HepG2 (cell line): ENCODE data around the gene ZGRF1. TPM values are rescaled to one million over a fixed set of nuclear protein-coding genes. Genes with fewer than 3 reads are reported as not detected.

Experiments
- ATAC-seq: fragments of 200-7000 bp; cut with Tn5 transposase; 3 replicates; pipeline ENCODE4 v1.9.1; 2020; ENCODE audit warnings: mild to moderate bottlenecking, moderate library complexity
- BruUV-seq: library from RNA; stranded (reverse); fragments of 400-500 nt; replicated peaks from 2 replicates; lab custom pipeline; 2021; lab: Mats Ljungman, UMichigan
- CTCF ChIA-PET: fragments of 300-600 bp; formaldehyde crosslinking; extraction: SDS; loops from one replicate; lab custom pipeline; 2021; ENCODE audit warnings: low total read pairs, inconsistent platforms, low intra/inter-chr PET ratio; lab: Yijun Ruan, JAX
- POLR2A ChIA-PET: fragments of 350-600 bp; sonication (Branson Sonifier 250); formaldehyde crosslinking; loops from one replicate; lab custom pipeline; 2020; ENCODE audit warnings: antibody characterized with exemption, inconsistent platforms; lab: Yijun Ruan, JAX
- DNase-seq: peaks from one replicate; pipeline ENCODE4 v3.0.0-alpha.2; 2015; ENCODE audit warnings: low spot score
- FAIRE-seq: peaks from 3 replicates; lab custom pipeline; 2011; peaks lifted over from hg19 to GRCh38; lab: Jason Lieb, UNC
- H2AFZ ChIP-seq: one replicate; pipeline ENCODE4 v1.6.1; 2011; ENCODE audit warnings: low read length, inconsistent platforms
- H3K27ac ChIP-seq: fragments of 300-600 bp; 3 replicates; pipeline ENCODE4 v1.8.0; 2011; ENCODE audit warnings: mixed run types, mild to moderate bottlenecking, mixed read lengths, low read length, inconsistent platforms; ENCODE audit not compliant: insufficient read depth; ENCODE audit errors: extremely low read length
- H3K27me3 ChIP-seq, 2 experiments: fragments of 200-600 bp in 1 of 2; 2 replicates in 1 of 2; 3 replicates in 1 of 2; pipeline versions ENCODE4 v1.6.0 to v1.8.0; 2011; ENCODE audit warnings: low read length in 2 of 2, mild to moderate bottlenecking in 2 of 2, moderate library complexity in 2 of 2, inconsistent platforms in 1 of 2; ENCODE audit not compliant: insufficient read depth in 2 of 2, control insufficient read depth in 1 of 2
- H3K36me3 ChIP-seq, 2 experiments: fragments of 200-600 bp in 1 of 2; replicated peaks in 1 of 2; 2 replicates in 1 of 2; 3 replicates in 1 of 2; pipeline versions ENCODE4 v1.5.1 to v1.8.0; 2011; ENCODE audit warnings: low read length in 2 of 2, inconsistent platforms in 1 of 2; ENCODE audit not compliant: insufficient read depth in 2 of 2, control insufficient read depth in 1 of 2
- H3K4me1 ChIP-seq: 2 replicates; pipeline ENCODE4 v1.5.1; 2012; ENCODE audit warnings: low read length, inconsistent platforms; ENCODE audit not compliant: insufficient read depth
- H3K4me2 ChIP-seq: 2 replicates; pipeline ENCODE4 v1.6.0; 2011; ENCODE audit warnings: low read depth, low read length, inconsistent platforms
- H3K4me3 ChIP-seq, 3 experiments: fragments of 200-600 bp in 1 of 3; sonication (generic), shearing (Covaris generic) in 1 of 3; replicated peaks in 1 of 3; 2 replicates each; pipeline ENCODE4 v1.5.1; 2011 to 2016; ENCODE audit warnings: low read length in 3 of 3, inconsistent platforms in 2 of 3, low read depth in 2 of 3, mild to moderate bottlenecking in 2 of 3, control low read depth in 1 of 3, mixed read lengths in 1 of 3; ENCODE audit not compliant: insufficient read depth in 1 of 3
- H3K79me2 ChIP-seq: one replicate; pipeline ENCODE4 v1.6.1; 2011; ENCODE audit warnings: low read length, inconsistent platforms; ENCODE audit not compliant: insufficient read depth
- H3K9ac ChIP-seq: 2 replicates; pipeline ENCODE4 v1.6.0; 2011; ENCODE audit warnings: mild to moderate bottlenecking, low read depth, low read length, inconsistent platforms; ENCODE audit not compliant: insufficient read depth
- H3K9me3 ChIP-seq: 2 replicates; pipeline ENCODE4 v1.5.1; 2012; ENCODE audit warnings: mild to moderate bottlenecking, low read length
- H4K20me1 ChIP-seq: 2 replicates; pipeline ENCODE4 v1.6.0; 2011; ENCODE audit warnings: inconsistent platforms, mild to moderate bottlenecking, low read length, moderate library complexity; ENCODE audit not compliant: insufficient read depth
- HHEX ChIP-seq: IDR thresholded peaks from 2 replicates; pipeline ENCODE4 v1.6.1; 2016; ENCODE audit warnings: control low read depth
- HOXA3 ChIP-seq: sonication (generic); formaldehyde crosslinking; IDR thresholded peaks from 2 replicates; pipeline ENCODE4 v1.5.0; 2020; ENCODE audit warnings: missing genetic modification reagents
- MAFG ChIP-seq: sonication (generic); formaldehyde crosslinking; IDR thresholded peaks from 2 replicates; pipeline ENCODE4 v1.5.1; 2020; ENCODE audit warnings: mild to moderate bottlenecking, missing genetic modification reagents
- NR1H2 ChIP-seq: sonication (generic); formaldehyde crosslinking; IDR thresholded peaks from 2 replicates; pipeline ENCODE4 v1.8.1; 2022; ENCODE audit warnings: low read depth, missing genetic modification reagents, borderline replicate concordance
- PCBP2 ChIP-seq: fragments of 200-400 bp; formaldehyde crosslinking; optimal IDR thresholded peaks from 2 replicates; pipeline ENCODE3; 2018; ENCODE audit warnings: low read length, low read depth; ENCODE audit not compliant: poor library complexity, severe bottlenecking
- PRDM4 ChIP-seq: sonication (generic); formaldehyde crosslinking; IDR thresholded peaks from 2 replicates; pipeline ENCODE4 v1.9.0; 2021; ENCODE audit warnings: missing genetic modification reagents, borderline replicate concordance
- REPIN1 ChIP-seq: sonication (generic); formaldehyde crosslinking; IDR thresholded peaks from 2 replicates; pipeline ENCODE4 v1.8.0; 2022; ENCODE audit warnings: missing genetic modification reagents, low read depth, mild to moderate bottlenecking, borderline replicate concordance
- SETDB1 ChIP-seq: sonication (generic); formaldehyde crosslinking; IDR thresholded peaks from 2 replicates; pipeline ENCODE4 v1.5.1; 2020; ENCODE audit warnings: missing genetic modification reagents, mild to moderate bottlenecking, borderline replicate concordance
- SRY ChIP-seq: sonication (generic); formaldehyde crosslinking; IDR thresholded peaks from 2 replicates; pipeline ENCODE4 v1.8.0; 2022; ENCODE audit warnings: mild to moderate bottlenecking, missing genetic modification reagents
- ZFP37 ChIP-seq: sonication (generic); formaldehyde crosslinking; IDR thresholded peaks from 2 replicates; pipeline ENCODE4 v1.4.0; 2020; ENCODE audit warnings: missing genetic modification reagents, borderline replicate concordance
- ZHX1 ChIP-seq: sonication (generic); formaldehyde crosslinking; IDR thresholded peaks from 2 replicates; pipeline ENCODE4 v1.8.1; 2022; ENCODE audit warnings: low read depth, mild to moderate bottlenecking, missing genetic modification reagents
- ZNF33A ChIP-seq: sonication (generic); formaldehyde crosslinking; IDR thresholded peaks from 2 replicates; pipeline ENCODE4 v1.5.1; 2020; ENCODE audit warnings: missing genetic modification reagents, mild to moderate bottlenecking, moderate library complexity, borderline replicate concordance
- ZNF431 ChIP-seq: sonication (generic); formaldehyde crosslinking; IDR thresholded peaks from 2 replicates; pipeline ENCODE4 v1.9.0; 2022; ENCODE audit warnings: missing genetic modification reagents, low read depth, mild to moderate bottlenecking, borderline replicate concordance
- ZNF577 ChIP-seq: sonication (generic); formaldehyde crosslinking; IDR thresholded peaks from 2 replicates; pipeline ENCODE4 v1.4.0; 2020; ENCODE audit warnings: mild to moderate bottlenecking, low read depth, missing genetic modification reagents, borderline replicate concordance
- in situ Hi-C: cut with HindIII; loops from 2 replicates; pipeline ENCODE4 v1.10.0; 2017; ENCODE audit warnings: low pct_unique_long_range_greater_than_20kb; ENCODE audit not compliant: extremely low pct_ligation_motif_present
- intact Hi-C: fragments of 100-400 bp; cut with micrococcal nuclease; formaldehyde crosslinking; loops from one replicate; pipeline ENCODE4 v1.10.0; 2022; ENCODE audit not compliant: unreplicated experiment
- polyA plus RNA-seq, 8 experiments: library from polyadenylated mRNA; depleted of rRNA in 3 of 8; stranded (reverse) in 7 of 8; unstranded in 1 of 8; fragments of >200 nt; fragmentation: Illumina TruSeq in 4 of 8; extraction: Trizol in 4 of 8; gene quantifications; 2 replicates each; pipeline versions ENCODE4 v1.2.1 to v1.2.3, GENCODE V29; 2011 to 2016; ENCODE audit warnings: low read depth in 4 of 8, missing spikeins in 1 of 8, mixed read lengths in 1 of 8; ENCODE audit not compliant: insufficient read depth in 1 of 8
- total RNA-seq, 5 experiments: library from RNA; depleted of rRNA; stranded (reverse); fragments of >200 nt; fragmentation: Illumina TruSeq; extraction: Trizol; gene quantifications; 2 replicates each; pipeline ENCODE4 v1.2.3, GENCODE V29; 2016; ENCODE audit warnings: low read depth in 1 of 5

Gene ZGRF1
- total and polyA plus RNA-seq, 2 of the 13 experiments (the other 11 are each of a cell fraction or from before 2014, with no cell fraction given) = 8.6 to 15.9 TPM

- H3K9me3 ChIP-seq = no peaks in the 10 kb centered on the region
- no peak overlapping the region for H3K4me3 ChIP-seq
- in situ Hi-C loops (no loop called here), intact Hi-C loops (no loop called here)
- H3K27me3 ChIP-seq = no peaks in the 10 kb centered on the region; a peak in 1 of 5 replicates
- H4K20me1 ChIP-seq = no peaks in the 10 kb centered on the region
- no peaks in the 10 kb centered on the region for H3K79me2 ChIP-seq
- TF ChIP-seq ZNF33A = no peak
- no peak for TF ChIP-seq PRDM4 (CRISPR knock-in tag)
- TF ChIP-seq ZHX1 (CRISPR knock-in tag) = no peak
- TF ChIP-seq ZFP37 (CRISPR knock-in tag) = no peak
- no peak for TF ChIP-seq SETDB1
- no peak for TF ChIP-seq REPIN1 (CRISPR knock-in tag)
- TF ChIP-seq ZNF431 (CRISPR knock-in tag) = no peak
- no peak for TF ChIP-seq MAFG
- TF ChIP-seq ZNF577 (CRISPR knock-in tag) = no peak
- no peak for TF ChIP-seq PCBP2
- no peak for TF ChIP-seq NR1H2 (CRISPR knock-in tag)
- no peak for TF ChIP-seq SRY (CRISPR knock-in tag)
- TF ChIP-seq HHEX (CRISPR knock-in tag) = no peak
- no peak for TF ChIP-seq HOXA3 (CRISPR knock-in tag)
- POLR2A ChIA-PET = no interaction called here
- H3K9ac ChIP-seq = no peak overlapping the region
- no peak overlapping the region for H3K27ac ChIP-seq
- H3K4me1 ChIP-seq = peaks cover 8% of the 10 kb centered on the region
- ATAC-seq (no peak), DNase-seq (no peak), FAIRE-seq (no peak)
- no TSS peak for BruUV-seq
- H3K4me2 ChIP-seq = no peak overlapping the region
- H2AFZ ChIP-seq = no peak overlapping the region
- CTCF ChIA-PET = no interaction called here
- H3K36me3 ChIP-seq = no peaks in the 10 kb centered on the region
Measured at GRCh38 chr4:112673076-112673475, 36.4 kb upstream of the ZGRF1 start.
